Osteocyte (in vitro differentiated cells): ENCODE measurements around the gene SLC38A9. TPM values are rescaled to one million over a fixed set of nuclear protein-coding genes. Genes with fewer than 3 reads are reported as not detected.

ENCODE experiments used
- DNase-seq: peaks from one replicate; pipeline ENCODE4 v3.0.0; 2021; ENCODE audit warnings: mixed read lengths; ENCODE audit not compliant: unreplicated experiment; ENCODE audit errors: extremely low spot score
- H3K27ac Mint-ChIP-seq: one replicate; pipeline ENCODE4 v1.8.0; 2021; ENCODE audit warnings: mild to moderate bottlenecking, mixed read lengths; ENCODE audit not compliant: unreplicated experiment
- H3K27me3 Mint-ChIP-seq: one replicate; pipeline ENCODE4 v1.8.0; 2021; ENCODE audit warnings: mixed read lengths; ENCODE audit not compliant: unreplicated experiment
- H3K36me3 Mint-ChIP-seq: one replicate; pipeline ENCODE4 v1.8.0; 2021; ENCODE audit warnings: mixed read lengths; ENCODE audit not compliant: unreplicated experiment
- H3K4me1 Mint-ChIP-seq: one replicate; pipeline ENCODE4 v1.8.0; 2021; ENCODE audit warnings: mixed read lengths; ENCODE audit not compliant: unreplicated experiment
- H3K4me3 Mint-ChIP-seq: one replicate; pipeline ENCODE4 v1.8.0; 2021; ENCODE audit warnings: mild to moderate bottlenecking, moderate library complexity, mixed read lengths; ENCODE audit not compliant: unreplicated experiment
- H3K9me3 Mint-ChIP-seq: one replicate; pipeline ENCODE4 v1.8.0; 2021; ENCODE audit warnings: mixed read lengths; ENCODE audit not compliant: unreplicated experiment
- CTCF ChIP-seq: fragments of 200-600 bp; sonication (generic); IDR thresholded peaks from 2 replicates; pipeline ENCODE4 v1.5.0; 2021; ENCODE audit warnings: antibody characterized with exemption, mild to moderate bottlenecking, moderate library complexity
- total RNA-seq: library from RNA; stranded (reverse); gene quantifications from 2 replicates; pipeline ENCODE4 v1.2.1, GENCODE V29; 2021

The SLC38A9 gene
- total RNA-seq, 1 donor from 2014 or later, result 24.3 TPM

- DNase-seq, result no peak
- no peak overlapping the region for H3K27ac Mint-ChIP-seq
Observed at GRCh38 chr5:55645304-55645703, 66.8 kb downstream of the SLC38A9 start.

GRCh38 chr5:55638455-55638854 is 73.7 kb downstream of the SLC38A9 start:
- Mint-ChIP-seq H3K27ac (peak overlapping the region; percentile 68), H3K9me3 (no peaks in the 10 kb centered on the region), H3K27me3 (no peaks in the 10 kb centered on the region), H3K4me3 (no peak overlapping the region), H3K36me3 (peaks cover 20% of the 10 kb centered on the region), H3K4me1 (peaks cover 40% of the 10 kb centered on the region)
- TF ChIP-seq CTCF, result no peak
- DNase-seq, result no peak

More at GRCh38 chr5:55645304-55645703, 66.8 kb downstream of the SLC38A9 start:
- Mint-ChIP-seq H3K36me3 (peaks cover 31% of the 10 kb centered on the region), H3K9me3 (no peaks in the 10 kb centered on the region), H3K4me3 (no peak overlapping the region), H3K4me1 (peaks cover 6% of the 10 kb centered on the region), H3K27me3 (no peaks in the 10 kb centered on the region)
- TF ChIP-seq CTCF, result no peak

- Mint-ChIP-seq H3K9me3 (no peaks in the 10 kb centered on the region), H3K27me3 (no peaks in the 10 kb centered on the region), H3K4me1 (peaks cover 41% of the 10 kb centered on the region), H3K36me3 (peaks cover 19% of the 10 kb centered on the region), H3K27ac (no peak overlapping the region), H3K4me3 (no peak overlapping the region)
- no peak for DNase-seq
- TF ChIP-seq CTCF, result no peak
Observed at GRCh38 chr5:55638051-55638450, 74.1 kb downstream of the SLC38A9 start.

- H3K9me3 Mint-ChIP-seq, result no peaks in the 10 kb centered on the region
- no peak for TF ChIP-seq CTCF
- peaks cover 18% of the 10 kb centered on the region for H3K36me3 Mint-ChIP-seq
- no peaks in the 10 kb centered on the region for H3K27me3 Mint-ChIP-seq
- no peak overlapping the region for H3K4me3 Mint-ChIP-seq
- peaks cover 41% of the 10 kb centered on the region for H3K4me1 Mint-ChIP-seq
- no peak overlapping the region for H3K27ac Mint-ChIP-seq
- no peak for DNase-seq
Observed at GRCh38 chr5:55636683-55637082, 75.4 kb downstream of the SLC38A9 start.

- H3K36me3 Mint-ChIP-seq, result peaks cover 13% of the 10 kb centered on the region
- no peak for DNase-seq
- TF ChIP-seq CTCF, result no peak
- H3K9me3 Mint-ChIP-seq, result no peaks in the 10 kb centered on the region
- no peak overlapping the region for H3K4me3 Mint-ChIP-seq
- peaks cover 41% of the 10 kb centered on the region for H3K4me1 Mint-ChIP-seq
- no peaks in the 10 kb centered on the region for H3K27me3 Mint-ChIP-seq
- H3K27ac Mint-ChIP-seq, result no peak overlapping the region
Observed at GRCh38 chr5:55636177-55636576, 75.9 kb downstream of the SLC38A9 start.
